Keratinocyte (primary cell): ENCODE data around the gene CLEC2B. TPM values are rescaled to one million over a fixed set of nuclear protein-coding genes. Genes with fewer than 3 reads are reported as not detected.

Experiments
- DNase-seq: peaks from one replicate; pipeline ENCODE4 v3.0.0-alpha.2; 2011; ENCODE audit warnings: low read depth, missing footprints, low spot score
- FAIRE-seq: peaks from 2 replicates; lab custom pipeline; 2011; peaks lifted over from hg19 to GRCh38; lab: Jason Lieb, UNC
- H2AFZ ChIP-seq: 2 replicates; pipeline ENCODE4 v1.6.0; 2012; ENCODE audit warnings: low read length, control low read depth, inconsistent platforms; ENCODE audit not compliant: control insufficient read depth
- H3K27ac ChIP-seq: 2 replicates; pipeline ENCODE4 v1.5.1; 2011; ENCODE audit warnings: low read length; ENCODE audit not compliant: control insufficient read depth, insufficient read depth
- H3K27me3 ChIP-seq: 3 replicates; pipeline ENCODE4 v1.6.0; 2011; ENCODE audit warnings: low read length; ENCODE audit not compliant: control insufficient read depth, insufficient read depth; ENCODE audit errors: extremely low read depth
- H3K36me3 ChIP-seq, 2 experiments: 2 replicates in 1 of 2; 3 replicates in 1 of 2; pipeline ENCODE4 v1.5.1; 2011; ENCODE audit warnings: low read length in 2 of 2, mild to moderate bottlenecking in 1 of 2; ENCODE audit not compliant: control insufficient read depth in 2 of 2, insufficient read depth in 2 of 2; ENCODE audit errors: extremely low read depth in 1 of 2
- H3K4me1 ChIP-seq: 3 replicates; pipeline ENCODE4 v1.5.1; 2011; ENCODE audit warnings: low read length; ENCODE audit not compliant: control insufficient read depth, insufficient read depth; ENCODE audit errors: extremely low read depth
- H3K4me2 ChIP-seq: 3 replicates; pipeline ENCODE4 v1.6.0; 2011; ENCODE audit warnings: low read depth, low read length; ENCODE audit not compliant: control insufficient read depth, insufficient read depth; ENCODE audit errors: extremely low read depth
- H3K4me3 ChIP-seq, 3 experiments: fragments of 200-600 bp in 1 of 3; sonication (generic) in 1 of 3; 2 replicates in 2 of 3; 3 replicates in 1 of 3; pipeline ENCODE4 v1.5.1; 2011 to 2016; ENCODE audit warnings: low read length in 3 of 3, mild to moderate bottlenecking in 3 of 3, control low read depth in 2 of 3, inconsistent platforms in 1 of 3, low read depth in 1 of 3, mixed read lengths in 1 of 3, mixed run types in 1 of 3, moderate library complexity in 1 of 3; ENCODE audit not compliant: control insufficient read depth in 2 of 3, insufficient read depth in 2 of 3; ENCODE audit errors: extremely low read depth in 1 of 3
- H3K79me2 ChIP-seq: 2 replicates; pipeline ENCODE4 v1.6.0; 2012; ENCODE audit warnings: low read length; ENCODE audit not compliant: control insufficient read depth, insufficient read depth
- H3K9ac ChIP-seq: 3 replicates; pipeline ENCODE4 v1.6.0; 2011; ENCODE audit warnings: low read length; ENCODE audit not compliant: control insufficient read depth, insufficient read depth; ENCODE audit errors: extremely low read depth
- H3K9me1 ChIP-seq: 3 replicates; pipeline ENCODE4 v1.6.0; 2011; ENCODE audit warnings: low read length; ENCODE audit not compliant: control insufficient read depth, insufficient read depth; ENCODE audit errors: extremely low read depth
- H3K9me3 ChIP-seq: 2 replicates; pipeline ENCODE4 v1.5.1; 2012; ENCODE audit warnings: low read depth, low read length; ENCODE audit not compliant: control insufficient read depth
- H4K20me1 ChIP-seq: 3 replicates; pipeline ENCODE4 v1.6.0; 2011; ENCODE audit warnings: low read length; ENCODE audit not compliant: control insufficient read depth, insufficient read depth; ENCODE audit errors: extremely low read depth
- EZH2 ChIP-seq: IDR thresholded peaks from one replicate; pipeline ENCODE4 v1.6.1; 2012; ENCODE audit warnings: inconsistent platforms, mild to moderate bottlenecking, low read length, moderate library complexity
- dilution Hi-C: fragments of 300-500 bp; cut with MboI; formaldehyde crosslinking; loops from one replicate; pipeline ENCODE4 v1.7.0; 2020; ENCODE audit warnings: low sequenced_read_pairs; ENCODE audit not compliant: extremely low pct_ligation_motif_present
- polyA plus RNA-seq, 5 experiments: library from polyadenylated mRNA; depleted of rRNA in 3 of 5; stranded (reverse) in 3 of 5; stranded (forward) in 1 of 5; unstranded in 1 of 5; fragments of >200 nt; gene quantifications; 1 replicate in 1 of 5; 2 replicates in 3 of 5; 3 replicates in 1 of 5; pipeline versions ENCODE4 v1.2.1 to v1.2.3, GENCODE V29; 2011 to 2012; ENCODE audit warnings: missing spikeins in 2 of 5, low read depth in 1 of 5, low replicate concordance in 1 of 5
- TF ChIP-seq, protein P1 (sequence below), 3 experiments: IDR thresholded peaks in 1 of 3; conservative IDR thresholded peaks in 1 of 3; optimal IDR thresholded peaks in 1 of 3; 2 replicates in 2 of 3; 3 replicates in 1 of 3; pipeline versions ENCODE3 to v1.5.1; 2011; ENCODE audit warnings: low read length in 3 of 3, mild to moderate bottlenecking in 3 of 3, moderate library complexity in 2 of 3, control low read depth in 1 of 3, inconsistent platforms in 1 of 3; ENCODE audit not compliant: insufficient read depth in 2 of 3; ENCODE audit errors: extremely low read depth in 1 of 3

CLEC2B gene
- polyA plus RNA-seq, 1 donor (not counting 4 experiments of a cell fraction or from before 2014, with no cell fraction given) = 31.3 TPM

DNA sequence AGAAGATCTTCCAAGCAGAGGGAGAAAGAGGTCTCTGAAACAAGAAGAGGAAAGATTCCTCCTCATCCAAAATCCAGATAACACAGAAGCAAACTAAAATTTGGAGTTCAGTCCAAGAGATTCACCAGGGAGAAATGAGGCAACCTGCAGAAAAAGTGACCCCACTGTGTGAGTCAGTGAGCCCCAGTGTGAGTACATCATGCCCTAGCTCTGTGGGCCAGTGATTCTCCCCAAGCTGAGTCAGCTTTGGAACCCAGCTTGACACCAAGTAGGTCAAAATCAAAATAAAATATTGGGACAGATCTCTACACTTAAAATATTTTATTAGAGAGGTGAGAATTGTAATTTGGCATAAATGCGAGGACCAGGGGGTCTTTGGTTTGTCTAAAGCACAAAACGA is 17.2 kb downstream of the CLEC2B start:
- Histone ChIP-seq H3K79me2 (no peaks in the 10 kb centered on the region), H3K4me1 (no peaks in the 10 kb centered on the region), H2AFZ (no peak overlapping the region), H3K27ac (no peak overlapping the region), H3K4me2 (no peak overlapping the region), H3K9me1 (no peaks in the 10 kb centered on the region), H3K27me3 (no peaks in the 10 kb centered on the region), H3K36me3 (peaks cover 0 to 4% of the 10 kb centered on the region in 2 experiments), H3K9ac (no peak overlapping the region), H4K20me1 (no peaks in the 10 kb centered on the region), H3K9me3 (no peaks in the 10 kb centered on the region), H3K4me3 (no peak overlapping the region)
- no peak for TF ChIP-seq EZH2
- TF ChIP-seq, protein P1, sequence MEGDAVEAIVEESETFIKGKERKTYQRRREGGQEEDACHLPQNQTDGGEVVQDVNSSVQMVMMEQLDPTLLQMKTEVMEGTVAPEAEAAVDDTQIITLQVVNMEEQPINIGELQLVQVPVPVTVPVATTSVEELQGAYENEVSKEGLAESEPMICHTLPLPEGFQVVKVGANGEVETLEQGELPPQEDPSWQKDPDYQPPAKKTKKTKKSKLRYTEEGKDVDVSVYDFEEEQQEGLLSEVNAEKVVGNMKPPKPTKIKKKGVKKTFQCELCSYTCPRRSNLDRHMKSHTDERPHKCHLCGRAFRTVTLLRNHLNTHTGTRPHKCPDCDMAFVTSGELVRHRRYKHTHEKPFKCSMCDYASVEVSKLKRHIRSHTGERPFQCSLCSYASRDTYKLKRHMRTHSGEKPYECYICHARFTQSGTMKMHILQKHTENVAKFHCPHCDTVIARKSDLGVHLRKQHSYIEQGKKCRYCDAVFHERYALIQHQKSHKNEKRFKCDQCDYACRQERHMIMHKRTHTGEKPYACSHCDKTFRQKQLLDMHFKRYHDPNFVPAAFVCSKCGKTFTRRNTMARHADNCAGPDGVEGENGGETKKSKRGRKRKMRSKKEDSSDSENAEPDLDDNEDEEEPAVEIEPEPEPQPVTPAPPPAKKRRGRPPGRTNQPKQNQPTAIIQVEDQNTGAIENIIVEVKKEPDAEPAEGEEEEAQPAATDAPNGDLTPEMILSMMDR (optimal IDR thresholded peaks at IDR 0.05 in 1 of 3, IDR thresholded peaks at IDR 0.05 in 1 of 3, conservative IDR thresholded peaks at IDR 0.05 in 1 of 3; ENCODE audit: extremely low read depth in 1 of 3, insufficient read depth in 2 of 3, low read length in 3 of 3) = no peak
- DNase-seq (no peak), FAIRE-seq (no peak)
- dilution Hi-C loops = no loop called here

DNA sequence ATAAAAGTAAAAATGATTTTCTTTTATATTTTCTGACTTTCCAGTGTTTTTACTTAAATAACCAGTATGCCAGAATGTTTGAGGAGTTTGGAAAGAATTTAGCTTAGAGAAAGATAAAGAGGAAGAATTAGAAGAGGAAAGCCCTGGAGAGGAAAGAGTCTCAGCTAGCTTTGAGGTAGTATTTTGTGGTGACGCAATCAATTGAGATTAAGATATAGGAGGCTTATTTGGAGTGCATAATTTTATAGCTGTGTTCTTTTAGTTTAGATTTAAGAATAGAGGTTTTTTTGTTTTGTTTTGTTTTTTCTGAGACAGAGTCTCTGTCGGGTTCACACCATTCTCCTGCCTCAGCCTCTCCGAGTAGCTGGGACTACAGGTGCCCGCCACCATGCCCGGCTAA is 18.1 kb downstream of the CLEC2B start:
- Histone ChIP-seq H3K9ac (no peak overlapping the region), H3K9me3 (no peaks in the 10 kb centered on the region), H3K27ac (no peak overlapping the region), H3K9me1 (no peaks in the 10 kb centered on the region), H4K20me1 (no peaks in the 10 kb centered on the region), H3K4me2 (no peak overlapping the region), H3K79me2 (no peaks in the 10 kb centered on the region), H3K36me3 (peaks cover 0 to 3% of the 10 kb centered on the region in 2 experiments), H3K27me3 (no peaks in the 10 kb centered on the region), H2AFZ (no peak overlapping the region), H3K4me1 (no peaks in the 10 kb centered on the region), H3K4me3 (no peak overlapping the region)
- dilution Hi-C loops = no loop called here
- no peak for TF ChIP-seq EZH2
- TF ChIP-seq, protein P1 (optimal IDR thresholded peaks at IDR 0.05 in 1 of 3, IDR thresholded peaks at IDR 0.05 in 1 of 3, conservative IDR thresholded peaks at IDR 0.05 in 1 of 3; ENCODE audit: extremely low read depth in 1 of 3, insufficient read depth in 2 of 3, low read length in 3 of 3) = no peak
- DNase-seq (no peak), FAIRE-seq (no peak)
